Fibroblast of lung (primary cell): Measurements from ENCODE around the gene PTPN22. TPM values are rescaled to one million over a fixed set of nuclear protein-coding genes. Genes with fewer than 3 reads are reported as not detected.
A peak's percentile ranks its signal among the peaks of the same experiment; 100 is the strongest.

Experiments used
- DNase-seq, 2 donors: peaks; one replicate each; pipeline versions ENCODE4 v3.0.0 to v3.0.0-alpha.2; 2010; ENCODE audit warnings: low read depth in 2 of 2
- H2AFZ ChIP-seq: 2 replicates; pipeline ENCODE4 v1.5.1; 2012; ENCODE audit warnings: low read length, control low read depth, inconsistent platforms
- H3K27ac ChIP-seq: 2 replicates; pipeline ENCODE4 v1.5.1; 2011; ENCODE audit warnings: low read length, control low read depth; ENCODE audit not compliant: insufficient read depth
- H3K27me3 ChIP-seq: 2 replicates; pipeline ENCODE4 v1.5.1; 2011; ENCODE audit warnings: mild to moderate bottlenecking, low read length; ENCODE audit not compliant: control insufficient read depth, insufficient read depth
- H3K36me3 ChIP-seq: 2 replicates; pipeline ENCODE4 v1.5.1; 2011; ENCODE audit warnings: low read length; ENCODE audit not compliant: control insufficient read depth, insufficient read depth
- H3K4me1 ChIP-seq: 2 replicates; pipeline ENCODE4 v1.5.1; 2011; ENCODE audit warnings: low read length; ENCODE audit not compliant: control insufficient read depth, insufficient read depth; ENCODE audit errors: extremely low read depth
- H3K4me2 ChIP-seq: 2 replicates; pipeline ENCODE4 v1.5.1; 2011; ENCODE audit warnings: low read length, control low read depth; ENCODE audit not compliant: insufficient read depth; ENCODE audit errors: extremely low read depth
- H3K4me3 ChIP-seq, 4 experiments: fragments of 200-600 bp in 1 of 4; sonication (generic) in 1 of 4; replicated peaks in 1 of 4; 2 replicates each; pipeline ENCODE4 v1.5.1; 2011 to 2016; ENCODE audit warnings: low read length in 4 of 4, low read depth in 3 of 4, mild to moderate bottlenecking in 3 of 4, control low read depth in 2 of 4, inconsistent platforms in 1 of 4, mixed read lengths in 1 of 4; ENCODE audit not compliant: insufficient read depth in 1 of 4; ENCODE audit errors: control extremely low read depth in 1 of 4
- H3K79me2 ChIP-seq: 2 replicates; pipeline ENCODE4 v1.5.1; 2012; ENCODE audit warnings: mild to moderate bottlenecking, low read length, inconsistent platforms; ENCODE audit not compliant: control insufficient read depth, insufficient read depth
- H3K9ac ChIP-seq: 2 replicates; pipeline ENCODE4 v1.5.1; 2011; ENCODE audit warnings: mild to moderate bottlenecking, low read length, control low read depth; ENCODE audit not compliant: insufficient read depth
- H3K9me3 ChIP-seq: 2 replicates; pipeline ENCODE4 v1.5.1; 2012; ENCODE audit warnings: low read depth, low read length; ENCODE audit not compliant: control insufficient read depth, insufficient read depth
- H4K20me1 ChIP-seq: 2 replicates; pipeline ENCODE4 v1.5.1; 2011; ENCODE audit warnings: low read length; ENCODE audit not compliant: control insufficient read depth, insufficient read depth; ENCODE audit errors: extremely low read depth
- EZH2 ChIP-seq: IDR thresholded peaks from 2 replicates; pipeline ENCODE4 v1.5.1; 2012; ENCODE audit warnings: low read length, control low read depth, mild to moderate bottlenecking; ENCODE audit errors: missing control alignments
- polyA plus RNA-seq, 2 donors: library from polyadenylated mRNA; depleted of rRNA in 1 of 2; stranded (reverse) in 1 of 2; unstranded in 1 of 2; fragments of >200 nt; gene quantifications; 2 replicates each; pipeline ENCODE4 v1.2.1, GENCODE V29; 2011 to 2012; ENCODE audit warnings: missing spikeins in 1 of 2
- total RNA-seq: library from RNA; depleted of rRNA; stranded (reverse); fragments of >200 nt; gene quantifications from 2 replicates; pipeline ENCODE4 v1.2.1, GENCODE V29; 2014
- TF ChIP-seq, protein P1 (sequence below), 2 donors: IDR thresholded peaks in 1 of 2; conservative IDR thresholded peaks in 1 of 2; 1 replicate in 1 of 2; 2 replicates in 1 of 2; pipeline ENCODE4 v1.5.1; 2011 to 2012; ENCODE audit warnings: low read length in 2 of 2, control low read depth in 1 of 2, inconsistent platforms in 1 of 2, low read depth in 1 of 2, mild to moderate bottlenecking in 1 of 2

Gene PTPN22
- total and polyA plus RNA-seq, 2 donors (not counting 1 experiment from before 2014, with no cell fraction given): 0.10 to 0.33 TPM

- Histone ChIP-seq H3K27ac (no peak overlapping the region), H3K4me1 (peaks cover 2% of the 10 kb centered on the region), H3K4me2 (no peak overlapping the region), H4K20me1 (no peaks in the 10 kb centered on the region), H3K79me2 (no peaks in the 10 kb centered on the region), H3K36me3 (no peaks in the 10 kb centered on the region), H3K9me3 (no peaks in the 10 kb centered on the region), H3K9ac (no peak overlapping the region), H2AFZ (no peak overlapping the region), H3K4me3 (no peak overlapping the region), H3K27me3 (no peaks in the 10 kb centered on the region)
- TF ChIP-seq, protein P1, sequence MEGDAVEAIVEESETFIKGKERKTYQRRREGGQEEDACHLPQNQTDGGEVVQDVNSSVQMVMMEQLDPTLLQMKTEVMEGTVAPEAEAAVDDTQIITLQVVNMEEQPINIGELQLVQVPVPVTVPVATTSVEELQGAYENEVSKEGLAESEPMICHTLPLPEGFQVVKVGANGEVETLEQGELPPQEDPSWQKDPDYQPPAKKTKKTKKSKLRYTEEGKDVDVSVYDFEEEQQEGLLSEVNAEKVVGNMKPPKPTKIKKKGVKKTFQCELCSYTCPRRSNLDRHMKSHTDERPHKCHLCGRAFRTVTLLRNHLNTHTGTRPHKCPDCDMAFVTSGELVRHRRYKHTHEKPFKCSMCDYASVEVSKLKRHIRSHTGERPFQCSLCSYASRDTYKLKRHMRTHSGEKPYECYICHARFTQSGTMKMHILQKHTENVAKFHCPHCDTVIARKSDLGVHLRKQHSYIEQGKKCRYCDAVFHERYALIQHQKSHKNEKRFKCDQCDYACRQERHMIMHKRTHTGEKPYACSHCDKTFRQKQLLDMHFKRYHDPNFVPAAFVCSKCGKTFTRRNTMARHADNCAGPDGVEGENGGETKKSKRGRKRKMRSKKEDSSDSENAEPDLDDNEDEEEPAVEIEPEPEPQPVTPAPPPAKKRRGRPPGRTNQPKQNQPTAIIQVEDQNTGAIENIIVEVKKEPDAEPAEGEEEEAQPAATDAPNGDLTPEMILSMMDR (conservative IDR thresholded peaks at IDR 0.05 in 1 of 2, IDR thresholded peaks at IDR 0.05 in 1 of 2; ENCODE audit: low read depth in 1 of 2, low read length in 2 of 2): no peak
- TF ChIP-seq EZH2: no peak
- DNase-seq: peak in 1 of 2 donors; percentile 20
Observed at GRCh38 chr1:113875714-113876113, 4.2 kb upstream of the PTPN22 start.

DNA sequence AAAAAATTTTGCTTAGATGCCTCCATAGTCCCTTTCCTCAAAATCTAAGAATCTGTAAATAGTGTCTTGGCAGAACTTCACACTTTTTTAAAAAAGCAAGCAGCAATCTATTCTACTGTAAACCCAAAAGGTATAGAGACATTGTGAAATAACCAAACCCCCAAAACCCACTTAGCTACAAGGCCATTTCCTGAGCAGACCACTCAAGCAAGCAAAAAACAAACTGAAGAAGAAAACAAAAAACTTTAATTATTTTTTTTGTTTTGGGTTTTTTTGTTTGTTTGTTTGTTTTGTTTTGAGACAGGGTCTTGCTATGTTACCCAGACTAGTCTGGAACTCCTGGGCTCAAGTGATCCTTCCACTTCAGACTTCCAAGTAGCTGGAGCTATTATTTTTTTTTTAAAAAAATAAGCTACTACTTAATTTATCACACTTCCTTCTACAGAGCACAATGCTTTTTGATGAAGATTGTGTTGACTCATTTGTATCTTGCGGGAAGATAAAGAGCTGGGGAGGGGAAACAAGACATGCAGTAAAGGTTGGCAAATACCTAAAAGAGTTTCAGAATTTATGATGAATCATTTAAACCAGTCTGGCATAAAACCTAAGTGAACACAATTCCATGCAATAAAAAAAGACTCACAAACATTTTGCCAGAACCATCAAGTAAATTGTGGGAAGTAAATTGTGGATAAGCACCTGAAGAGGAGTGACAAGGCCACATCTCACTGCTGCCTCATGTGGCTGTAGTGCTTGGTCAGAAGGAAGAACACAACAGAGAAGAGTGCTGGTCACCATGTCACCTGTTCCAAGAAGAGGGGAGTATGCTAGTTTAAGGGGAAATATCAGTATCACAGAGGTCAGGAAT lies 2.7 kb upstream of the PTPN22 start:
- H3K9me3 ChIP-seq: no peaks in the 10 kb centered on the region
- H3K9ac ChIP-seq: no peak overlapping the region
- TF ChIP-seq, protein P1 (conservative IDR thresholded peaks at IDR 0.05 in 1 of 2, IDR thresholded peaks at IDR 0.05 in 1 of 2; ENCODE audit: low read depth in 1 of 2, low read length in 2 of 2): no peak
- TF ChIP-seq EZH2: no peak
- H3K36me3 ChIP-seq: no peaks in the 10 kb centered on the region
- H2AFZ ChIP-seq: no peak overlapping the region
- no peaks in the 10 kb centered on the region for H4K20me1 ChIP-seq
- H3K4me1 ChIP-seq: peaks cover 2% of the 10 kb centered on the region
- no peak overlapping the region for H3K4me2 ChIP-seq
- H3K27ac ChIP-seq: no peak overlapping the region
- H3K4me3 ChIP-seq: no peak overlapping the region
- H3K79me2 ChIP-seq: no peaks in the 10 kb centered on the region
- peak in 1 of 2 donors; percentile 77 for DNase-seq
- H3K27me3 ChIP-seq: no peaks in the 10 kb centered on the region

DNA sequence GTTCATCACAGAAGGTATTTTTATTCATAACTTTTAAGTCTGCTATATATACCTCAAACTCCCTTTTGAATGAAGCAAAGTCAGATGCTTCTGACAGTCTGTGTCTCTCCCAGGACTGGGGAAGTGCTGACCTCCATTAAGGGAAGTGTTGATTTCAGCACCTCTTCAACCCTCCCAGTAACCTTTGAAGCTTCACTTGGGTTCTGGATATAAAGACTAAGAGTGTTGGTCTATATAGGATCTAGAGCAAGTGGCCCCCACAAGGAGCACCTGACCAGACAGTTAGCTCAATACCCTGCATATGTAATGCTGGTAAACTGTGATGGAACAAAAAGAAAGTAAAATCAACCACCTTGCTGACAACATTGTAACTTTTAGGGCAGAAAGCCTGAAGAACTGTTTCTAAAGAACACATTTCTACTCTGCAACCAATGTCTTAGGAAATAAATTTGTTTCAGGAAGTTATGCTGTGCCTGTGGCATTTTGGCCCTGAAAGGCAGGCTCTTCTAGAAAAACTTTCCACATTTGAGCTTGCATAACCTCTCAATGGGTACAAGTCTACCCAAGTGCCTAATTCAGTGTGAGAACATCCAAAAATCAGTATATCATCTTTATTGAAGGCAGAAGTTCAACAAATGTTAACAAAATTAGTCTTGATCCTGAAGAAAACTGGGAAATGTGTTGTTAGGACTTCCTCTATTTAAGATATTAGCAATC lies 865 bp upstream of the PTPN22 start:
- no peaks in the 10 kb centered on the region for H3K36me3 ChIP-seq
- TF ChIP-seq, protein P1 (conservative IDR thresholded peaks at IDR 0.05 in 1 of 2, IDR thresholded peaks at IDR 0.05 in 1 of 2; ENCODE audit: low read depth in 1 of 2, low read length in 2 of 2): no peak
- TF ChIP-seq EZH2: no peak
- no peak overlapping the region for H2AFZ ChIP-seq
- no peak overlapping the region for H3K9ac ChIP-seq
- H3K27me3 ChIP-seq: no peaks in the 10 kb centered on the region
- H3K27ac ChIP-seq: no peak overlapping the region
- H3K4me2 ChIP-seq: no peak overlapping the region
- H3K4me1 ChIP-seq: peaks cover 6% of the 10 kb centered on the region
- no peaks in the 10 kb centered on the region for H4K20me1 ChIP-seq
- DNase-seq: no peak
- H3K9me3 ChIP-seq: no peaks in the 10 kb centered on the region
- H3K79me2 ChIP-seq: no peaks in the 10 kb centered on the region
- H3K4me3 ChIP-seq: no peak overlapping the region
